K562 (cell line): ENCODE measurements around the gene HOXB3. TPM values are rescaled to one million over a fixed set of nuclear protein-coding genes. Genes with fewer than 3 reads are reported as not detected.
A peak's percentile ranks its signal among the peaks of the same experiment; 100 is the strongest.

Source experiments
- ATAC-seq: fragments of 200-7000 bp; cut with Tn5 transposase; 3 replicates; pipeline ENCODE4 v1.9.1; 2020; ENCODE audit warnings: moderate library complexity
- BruUV-seq: library from RNA; stranded (reverse); fragments of 400-500 nt; replicated peaks from 2 replicates; lab custom pipeline; 2021; lab: Mats Ljungman, UMichigan
- CTCF ChIA-PET: fragments of 300-600 bp; formaldehyde crosslinking; extraction: SDS; loops from one replicate; lab custom pipeline; 2021; ENCODE audit warnings: low intra/inter-chr PET ratio; lab: Yijun Ruan, JAX
- POLR2A ChIA-PET: fragments of 300-600, 350-650 bp; sonication (Branson Sonifier 250); formaldehyde crosslinking; extraction: SDS; loops from one replicate; lab custom pipeline; 2021; ENCODE audit warnings: antibody characterized with exemption, inconsistent platforms; lab: Yijun Ruan, JAX
- DNase-seq, 4 experiments: peaks; one replicate each; pipeline versions ENCODE4 v3.0.0 to v3.0.0-alpha.2; 2011 to 2018; ENCODE audit warnings: low spot score in 3 of 4, mixed read lengths in 3 of 4; ENCODE audit errors: extremely low read depth in 1 of 4
- FAIRE-seq: peaks from 2 replicates; lab custom pipeline; 2011; peaks lifted over from hg19 to GRCh38; lab: Jason Lieb, UNC
- H2AFZ ChIP-seq: 2 replicates; pipeline ENCODE4 v1.6.0; 2011; ENCODE audit warnings: low read depth, low read length, control low read depth, inconsistent platforms
- H3K27ac ChIP-seq: fragments of 200-600 bp; 3 replicates; pipeline ENCODE4 v1.8.0; 2011; ENCODE audit warnings: low read depth, mild to moderate bottlenecking, control low read depth, inconsistent platforms, low read length, moderate library complexity, mixed read lengths; ENCODE audit errors: extremely low read depth
- H3K27me3 ChIP-seq, 2 experiments: fragments of 300-600 bp in 1 of 2; 2 replicates in 1 of 2; 3 replicates in 1 of 2; pipeline versions ENCODE4 v1.6.0 to v1.8.0; 2011; ENCODE audit warnings: inconsistent platforms in 2 of 2, low read length in 2 of 2, mild to moderate bottlenecking in 1 of 2, mixed read lengths in 1 of 2, moderate library complexity in 1 of 2; ENCODE audit not compliant: control insufficient read depth in 2 of 2, insufficient read depth in 2 of 2
- H3K36me3 ChIP-seq: fragments of 300-600 bp; 3 replicates; pipeline ENCODE4 v1.8.0; 2011; ENCODE audit warnings: mild to moderate bottlenecking, low read length, inconsistent platforms; ENCODE audit not compliant: control insufficient read depth, insufficient read depth
- H3K4me1 ChIP-seq, 2 experiments: fragments of 200-600 bp in 1 of 2; replicated peaks in 1 of 2; 2 replicates in 1 of 2; 3 replicates in 1 of 2; pipeline versions ENCODE4 v1.5.1 to v1.8.0; 2011; ENCODE audit warnings: inconsistent platforms in 2 of 2, low read length in 2 of 2, mild to moderate bottlenecking in 1 of 2, mixed read lengths in 1 of 2, moderate library complexity in 1 of 2; ENCODE audit not compliant: control insufficient read depth in 2 of 2, insufficient read depth in 2 of 2
- H3K4me2 ChIP-seq: 2 replicates; pipeline ENCODE4 v1.6.1; 2011; ENCODE audit warnings: low read length, control low read depth, inconsistent platforms, mixed read lengths; ENCODE audit not compliant: insufficient read depth
- H3K4me3 ChIP-seq: fragments of 200-600 bp; sonication (generic), shearing (Covaris generic); 2 replicates; pipeline ENCODE4 v1.5.1; 2016; ENCODE audit warnings: control low read depth, inconsistent platforms
- H3K79me2 ChIP-seq: fragments of 200-600 bp; 3 replicates; pipeline ENCODE4 v1.8.0; 2011; ENCODE audit warnings: low read length, inconsistent platforms; ENCODE audit not compliant: control insufficient read depth, insufficient read depth
- H3K9ac ChIP-seq, 2 experiments: 2 replicates each; pipeline versions ENCODE4 v1.6.0 to v1.6.1; 2011; ENCODE audit warnings: low read depth in 2 of 2, low read length in 2 of 2, control low read depth in 1 of 2, inconsistent platforms in 1 of 2, mild to moderate bottlenecking in 1 of 2, mixed read lengths in 1 of 2; ENCODE audit not compliant: insufficient read depth in 1 of 2
- H3K9me1 ChIP-seq: one replicate; pipeline ENCODE4 v1.6.0; 2011; ENCODE audit warnings: inconsistent platforms, mild to moderate bottlenecking, low read length, moderate library complexity; ENCODE audit not compliant: control insufficient read depth, insufficient read depth
- H3K9me3 ChIP-seq: replicated peaks from 2 replicates; pipeline ENCODE4 v1.5.1; 2011; ENCODE audit warnings: low read depth, low read length, inconsistent platforms; ENCODE audit not compliant: control insufficient read depth, insufficient read depth
- H4K20me1 ChIP-seq: replicated peaks from 2 replicates; pipeline ENCODE4 v1.6.1; 2011; ENCODE audit warnings: low read length, inconsistent platforms, mixed read lengths; ENCODE audit not compliant: control insufficient read depth, insufficient read depth
- KDM1A ChIP-seq, 2 experiments: fragments of 450-650 bp; IDR thresholded peaks; 2 replicates each; pipeline ENCODE4 v1.6.1; 2016; ENCODE audit warnings: mild to moderate bottlenecking in 2 of 2
- RAD21 ChIP-seq, 2 experiments: fragments of 250-450 bp in 1 of 2; fragments of 450-650 bp in 1 of 2; sonication (Bioruptor Pico) in 1 of 2; formaldehyde crosslinking in 1 of 2; IDR thresholded peaks in 1 of 2; conservative IDR thresholded peaks in 1 of 2; 2 replicates each; pipeline versions ENCODE4 v1.4.0 to v1.8.0; 2020 to 2022; ENCODE audit warnings: mild to moderate bottlenecking in 2 of 2, moderate library complexity in 1 of 2
- ZNF707 ChIP-seq: fragments of 250-450 bp; sonication (Bioruptor Pico); conservative IDR thresholded peaks from 2 replicates; pipeline ENCODE4 v1.8.0; 2022; ENCODE audit warnings: inconsistent platforms, mild to moderate bottlenecking, moderate library complexity
- WGBS: fragments of 100-300 bp; shearing (Covaris generic); methylation state at CpG from one replicate; pipeline ENCODE4 v1.1.6; 2016; ENCODE audit warnings: low coverage, mixed read lengths; ENCODE audit not compliant: insufficient coverage; ENCODE audit errors: missing lambda C conversion rate; 5-methylcytosine and 5-hydroxymethylcytosine counted together
- in situ Hi-C: fragments of 300-500 bp; cut with MboI; formaldehyde crosslinking; loops from 4 replicates; pipeline ENCODE4 v1.15.0; 2018; ENCODE audit warnings: inconsistent platforms, mixed read lengths
- intact Hi-C: fragments of 100-400 bp; cut with micrococcal nuclease; formaldehyde crosslinking; loops from 2 replicates; pipeline ENCODE4 v1.14.2; 2022
- polyA plus RNA-seq, 8 experiments: library from polyadenylated mRNA; depleted of rRNA in 4 of 8; stranded (reverse) in 5 of 8; unstranded in 3 of 8; fragments of >200 nt; fragmentation: Nextera tagmentation in 2 of 8; fragmentation: Illumina TruSeq in 1 of 8; extraction: Ambion mirVana in 2 of 8; extraction: Trizol in 1 of 8; gene quantifications; 2 replicates each; pipeline versions ENCODE4 v1.2.1 to v1.2.3, GENCODE V29; 2011 to 2014; ENCODE audit warnings: inconsistent platforms in 1 of 8, missing spikeins in 1 of 8
- total RNA-seq, 7 experiments: library from RNA; depleted of rRNA in 6 of 7; stranded (reverse); fragments of >200 nt in 6 of 7; fragmentation: Illumina TruSeq in 2 of 7; extraction: Trizol in 2 of 7; gene quantifications; 2 replicates each; pipeline versions ENCODE4 v1.2.1 to v1.2.3, GENCODE V29; 2011 to 2021; ENCODE audit warnings: low replicate concordance in 1 of 7
- TF ChIP-seq, protein P1 (sequence below): sonication (generic); formaldehyde crosslinking; IDR thresholded peaks from 2 replicates; pipeline ENCODE4 v1.9.0; 2022; ENCODE audit warnings: mild to moderate bottlenecking, missing genetic modification reagents

The HOXB3 gene
- total and polyA plus RNA-seq, 9 of the 15 experiments (the other 6 are each of a cell fraction or from before 2014, with no cell fraction given): 2.4 to 41.3 (median 20.2) TPM

- in situ Hi-C loops: no loop called here
- H3K27me3 ChIP-seq: no peaks in the 10 kb centered on the region
- no peak for DNase-seq
- H3K79me2 ChIP-seq: peaks cover 63% of the 10 kb centered on the region
- intact Hi-C loops: no loop called here
- CTCF ChIA-PET: no interaction called here
- H3K9me3 ChIP-seq: no peaks in the 10 kb centered on the region
- POLR2A ChIA-PET: no interaction called here
- no peak overlapping the region for H3K9ac ChIP-seq
- H4K20me1 ChIP-seq: no peaks in the 10 kb centered on the region
- no peaks in the 10 kb centered on the region for H3K9me1 ChIP-seq
- WGBS: 50% methylated on average over 1 of the region's 1 CpG
- no peak for FAIRE-seq
- H2AFZ ChIP-seq: no peak overlapping the region
- TF ChIP-seq KDM1A (IDR thresholded peaks at IDR 0.05) (peak; percentile 59 to 71; a peak in 3 of 4 replicates), ZNF707 (CRISPR knock-in tag) (no peak)
- peaks cover 53 to 60% of the 10 kb centered on the region in 2 experiments for H3K4me1 ChIP-seq
- BruUV-seq: no TSS peak
- peak overlapping the region; percentile 1; the same call in 2 of the 3 replicates for H3K27ac ChIP-seq
- no peak for ATAC-seq
- H3K4me3 ChIP-seq: no peak overlapping the region
- H3K36me3 ChIP-seq: peaks cover 73% of the 10 kb centered on the region; the same call in 2 of the 3 replicates
- no peak overlapping the region for H3K4me2 ChIP-seq
Measured at GRCh38 chr17:48553826-48554225, 36.2 kb downstream of the HOXB3 start.

DNA sequence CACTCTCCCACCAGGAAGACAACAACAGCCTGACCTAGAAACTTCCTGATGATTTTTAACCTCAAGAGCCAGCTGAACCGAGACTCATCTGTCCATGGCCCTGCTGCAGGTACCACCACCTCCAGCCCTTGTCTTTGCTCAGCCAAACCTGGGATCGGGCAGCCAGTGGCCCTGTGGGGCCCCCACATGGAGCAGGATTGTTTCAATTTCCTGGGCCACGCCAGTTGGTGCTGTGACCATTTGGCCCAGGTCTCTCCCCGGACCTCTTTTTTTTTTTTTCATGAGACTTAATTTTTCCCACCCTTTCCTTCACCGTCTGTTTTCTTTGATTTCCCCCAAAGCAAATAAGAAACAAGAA is 36.9 kb downstream of the HOXB3 start:
- peak overlapping the region in 1 of 2 experiments; percentile 5; a peak in 1 of 4 replicates for H3K9ac ChIP-seq
- no peaks in the 10 kb centered on the region for H3K9me1 ChIP-seq
- peaks cover 70% of the 10 kb centered on the region; the same call in 2 of the 3 replicates for H3K36me3 ChIP-seq
- 58% methylated on average over 5 of the region's 5 CpGs for WGBS
- no peak overlapping the region for H3K4me3 ChIP-seq
- BruUV-seq: no TSS peak
- H3K9me3 ChIP-seq: no peaks in the 10 kb centered on the region
- no peak for DNase-seq
- no peak overlapping the region for H2AFZ ChIP-seq
- intact Hi-C loops (no loop called here), in situ Hi-C loops (no loop called here)
- H3K27me3 ChIP-seq: no peaks in the 10 kb centered on the region
- H4K20me1 ChIP-seq: no peaks in the 10 kb centered on the region
- peaks cover 65% of the 10 kb centered on the region for H3K79me2 ChIP-seq
- POLR2A ChIA-PET: no interaction called here
- no peak for ATAC-seq
- H3K27ac ChIP-seq: peak overlapping the region; percentile 1; the same call in 1 of the 3 replicates
- FAIRE-seq: no peak
- CTCF ChIA-PET: no interaction called here
- TF ChIP-seq, protein P1, sequence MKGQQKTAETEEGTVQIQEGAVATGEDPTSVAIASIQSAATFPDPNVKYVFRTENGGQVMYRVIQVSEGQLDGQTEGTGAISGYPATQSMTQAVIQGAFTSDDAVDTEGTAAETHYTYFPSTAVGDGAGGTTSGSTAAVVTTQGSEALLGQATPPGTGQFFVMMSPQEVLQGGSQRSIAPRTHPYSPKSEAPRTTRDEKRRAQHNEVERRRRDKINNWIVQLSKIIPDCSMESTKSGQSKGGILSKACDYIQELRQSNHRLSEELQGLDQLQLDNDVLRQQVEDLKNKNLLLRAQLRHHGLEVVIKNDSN (CRISPR knock-in tag): no peak
- TF ChIP-seq RAD21 (CRISPR knock-in tag; conservative IDR thresholded peaks at IDR 0.05 in 1 of 2, IDR thresholded peaks at IDR 0.05 in 1 of 2): peak in 1 of 2 experiments; percentile 4; a peak in 1 of 4 replicates
- H3K4me1 ChIP-seq: peaks cover 56 to 57% of the 10 kb centered on the region in 2 experiments
- H3K4me2 ChIP-seq: no peak overlapping the region
